ENCODE data around the gene FAM222A.
"Not testable (repeated sequence)": the region's sequence is repeated elsewhere in the genome, so short reads cannot be mapped to it uniquely, and the experiment has no call there.

FAM222A gene

DNA sequence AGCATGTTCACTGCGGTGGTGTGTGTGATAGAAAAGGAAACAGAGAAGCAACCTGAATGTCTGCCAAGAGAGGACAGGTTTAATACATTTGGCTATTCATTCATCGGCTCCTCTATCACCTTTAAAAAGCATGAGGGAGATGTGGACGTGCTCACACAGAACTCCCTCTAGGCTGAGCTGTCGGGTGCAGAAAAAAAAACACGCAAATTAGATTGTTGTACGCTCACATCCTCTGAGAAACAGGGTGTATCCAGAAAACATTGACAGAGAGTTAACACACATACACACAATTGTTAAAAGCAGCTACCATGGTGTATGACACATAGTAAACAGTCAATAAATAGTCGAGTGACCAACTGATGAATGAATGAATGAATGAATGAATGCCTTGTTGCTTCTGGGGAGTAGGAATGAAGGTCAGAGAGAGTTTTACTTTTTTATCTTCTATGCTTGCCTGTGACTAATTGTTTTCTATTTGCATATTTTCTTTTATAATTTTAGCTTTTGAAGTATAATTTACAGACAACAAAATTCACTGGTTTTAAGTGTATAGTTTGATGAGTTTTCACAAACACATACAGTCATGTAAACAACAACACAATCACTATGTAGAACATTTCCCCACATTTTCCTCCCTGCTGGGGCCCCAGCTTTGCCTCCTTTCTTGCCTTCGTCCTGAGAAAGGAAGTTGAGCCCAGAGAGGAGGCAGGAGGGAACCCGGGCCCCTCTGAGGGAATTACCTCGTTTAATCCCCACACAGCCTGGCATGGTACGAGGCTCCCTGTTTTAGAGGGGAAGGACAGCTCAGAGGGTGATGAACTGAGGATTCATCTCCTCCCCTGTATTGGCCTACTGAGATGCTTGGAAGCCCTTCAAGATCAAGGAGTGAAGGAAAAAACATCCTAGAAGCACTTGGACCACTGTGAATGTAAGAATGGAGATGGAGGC is 19.7 kb upstream of the FAM222A start:
- DNase-seq (ENCODE audit: low read depth in 3 of 3): no peak

DNA sequence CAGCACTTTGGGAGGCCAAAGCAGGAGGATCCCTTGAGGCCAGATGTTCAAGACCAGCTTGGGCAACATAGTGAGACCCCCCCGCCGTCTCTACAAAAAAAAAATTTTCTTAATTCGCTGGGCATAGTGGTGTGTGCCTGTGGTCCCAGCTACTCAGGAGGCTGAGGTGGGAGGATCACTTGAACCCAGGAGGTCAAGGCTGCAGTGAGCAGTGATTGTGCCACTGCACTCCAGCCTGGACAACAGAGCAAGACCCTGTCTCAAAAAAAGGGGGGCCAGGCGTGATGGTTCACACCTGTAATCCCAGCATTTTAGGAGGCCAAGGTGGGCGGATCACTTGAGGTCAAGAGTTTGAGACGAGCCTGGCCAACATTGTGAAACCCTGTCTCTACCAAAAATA is 19.0 kb upstream of the FAM222A start:
- DNase-seq (ENCODE audit: low read depth in 3 of 3): not testable (repeated sequence)

DNA sequence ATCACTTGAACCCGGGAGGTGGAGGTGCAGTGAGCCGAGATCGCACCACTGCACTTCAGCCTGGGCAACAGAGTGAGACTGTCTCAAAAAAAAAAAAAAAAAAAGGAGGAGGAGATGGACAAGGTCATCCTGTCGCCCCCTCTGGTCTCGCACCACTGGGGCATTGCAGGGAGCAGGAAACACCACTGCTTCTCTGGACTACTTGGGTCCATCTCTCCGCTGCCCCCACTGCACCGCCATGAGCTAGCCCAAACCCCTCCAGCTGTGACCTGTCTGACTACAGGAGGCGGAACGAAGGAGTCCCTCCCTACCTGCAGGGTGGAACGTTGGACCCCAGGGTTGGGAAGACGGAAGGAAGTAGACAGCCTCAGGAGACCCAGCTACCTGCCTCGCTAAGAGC is 18.2 kb upstream of the FAM222A start:
- DNase-seq (ENCODE audit: low read depth in 3 of 3): no peak

DNA sequence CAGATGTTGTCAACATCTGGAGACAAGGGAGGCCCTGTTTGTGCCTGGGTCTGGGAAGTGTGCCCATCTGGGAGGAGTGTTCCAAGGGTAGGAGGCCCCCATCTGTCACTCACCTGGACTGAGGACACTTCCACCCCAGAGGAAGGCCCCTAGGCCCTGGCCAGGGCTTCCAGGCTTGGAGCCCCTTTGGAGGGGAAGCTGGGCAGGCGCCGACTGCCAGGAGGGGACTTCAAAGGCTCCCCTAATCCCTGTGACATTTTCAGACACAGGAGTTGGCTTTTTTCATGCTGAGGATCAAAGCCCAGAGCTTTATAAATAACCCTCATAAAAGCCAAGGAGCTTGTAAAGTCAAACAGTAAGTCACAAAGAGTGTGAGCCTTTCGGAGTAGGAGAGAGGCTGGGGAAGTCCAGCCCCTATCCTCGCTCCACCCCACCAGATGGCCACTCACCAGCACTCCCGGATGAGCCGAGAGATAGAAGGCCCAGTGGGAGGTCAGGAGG is 17.6 kb upstream of the FAM222A start:
- DNase-seq (ENCODE audit: low read depth in 3 of 3): no peak

DNA sequence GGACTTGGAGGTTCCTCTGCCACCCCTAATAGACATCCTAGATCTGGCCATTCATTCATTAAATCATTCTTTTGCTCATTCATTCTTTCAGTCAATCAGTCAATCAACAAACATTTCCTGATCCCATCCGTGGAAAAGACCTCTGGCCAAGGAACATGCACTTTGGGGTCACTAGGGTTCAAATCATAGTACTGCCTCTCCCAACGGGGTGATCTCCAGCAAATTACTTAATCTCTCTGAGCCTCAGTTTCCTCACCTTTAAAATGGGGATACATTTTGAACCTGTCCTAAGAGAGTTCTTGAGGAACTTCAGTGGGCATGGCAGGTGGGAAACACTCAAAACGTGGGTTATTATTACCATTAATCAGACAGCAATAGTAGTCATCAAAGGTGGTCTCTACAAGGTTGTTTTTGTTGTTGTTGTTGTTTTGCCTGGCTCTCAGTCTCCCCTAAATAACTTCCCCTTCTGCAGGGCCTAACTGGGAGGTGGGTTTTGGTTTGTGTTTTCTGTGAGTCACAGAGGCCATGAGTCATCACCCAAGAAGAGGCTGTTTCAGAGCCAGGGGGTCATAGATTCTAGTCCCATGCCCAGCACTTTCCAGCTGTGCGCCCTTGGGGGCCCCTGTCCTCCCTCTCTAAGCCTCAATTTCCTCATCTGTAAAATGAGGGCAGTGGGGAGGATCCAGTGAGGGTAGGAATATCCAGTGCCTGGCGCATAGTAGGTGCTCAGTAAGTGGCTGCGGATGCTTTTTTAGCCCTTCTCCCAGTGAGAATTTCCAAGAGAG is 16.9 kb upstream of the FAM222A start:
- no peak for DNase-seq (ENCODE audit: low read depth in 3 of 3)

DNA sequence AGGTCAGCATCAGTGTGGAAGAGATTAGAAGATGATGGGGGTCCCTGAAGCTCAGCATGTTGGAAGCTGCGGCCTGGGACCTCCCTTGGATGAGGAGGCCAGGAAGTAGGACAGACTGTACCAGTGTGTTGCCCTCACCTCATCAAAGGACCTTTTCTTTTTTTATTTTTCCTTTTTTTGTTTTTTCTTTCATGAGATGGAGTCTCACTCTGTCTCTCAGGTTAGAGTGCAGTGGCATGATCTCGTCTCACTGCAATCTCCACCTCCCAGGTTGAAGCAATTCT is 16.4 kb upstream of the FAM222A start:
- no peak for DNase-seq (ENCODE audit: low read depth in 3 of 3)

DNA sequence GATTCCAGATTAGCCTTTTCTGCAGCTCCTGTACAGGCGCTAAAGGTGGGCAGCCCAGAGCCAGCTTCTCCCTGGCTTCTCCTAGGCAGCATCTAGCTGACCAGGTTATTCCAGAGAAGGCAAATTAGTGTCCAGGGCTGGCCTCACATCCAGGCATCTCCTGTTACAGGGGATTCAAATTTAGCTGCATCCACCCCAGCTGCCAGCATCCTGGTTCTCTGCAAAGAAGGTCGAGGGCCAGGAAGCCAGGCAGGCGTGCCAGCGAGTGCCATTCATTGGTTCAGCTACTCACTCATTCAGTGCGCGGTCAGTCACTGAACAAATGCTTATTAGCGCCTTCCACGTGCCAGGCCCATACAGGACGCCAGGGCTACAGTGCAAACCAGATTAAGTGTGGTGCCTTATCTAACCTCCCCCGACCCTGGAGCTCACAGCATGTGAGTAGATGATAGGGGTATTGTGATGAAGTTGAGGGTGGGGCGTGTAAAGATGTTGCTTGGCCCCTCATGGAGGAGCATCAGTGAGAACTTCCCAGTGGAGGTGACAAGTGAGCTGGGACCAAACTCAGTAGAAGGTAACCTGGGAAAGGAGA is 15.7 kb upstream of the FAM222A start:
- no peak for DNase-seq (ENCODE audit: low read depth in 3 of 3)

DNA sequence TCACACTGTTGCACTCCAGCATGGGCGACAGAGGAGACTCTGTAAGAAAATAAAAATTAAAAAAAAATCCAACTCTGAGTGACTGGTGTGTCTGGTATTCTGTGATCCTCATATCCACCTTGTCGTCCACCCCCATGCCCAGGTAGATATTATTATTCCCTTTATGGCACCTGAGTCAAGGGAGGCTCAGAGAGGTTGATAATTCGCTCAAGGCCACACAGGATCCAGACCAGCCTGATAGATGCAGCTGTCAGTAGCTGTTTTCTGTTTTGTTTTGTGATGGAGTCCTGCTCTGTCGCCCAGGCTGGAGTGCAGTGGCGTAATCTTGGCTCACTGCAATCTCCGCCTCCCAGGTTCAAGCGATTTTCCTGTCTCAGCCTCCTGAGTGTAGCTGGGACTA is 14.8 kb upstream of the FAM222A start:
- DNase-seq (ENCODE audit: low read depth in 3 of 3): no peak

DNA sequence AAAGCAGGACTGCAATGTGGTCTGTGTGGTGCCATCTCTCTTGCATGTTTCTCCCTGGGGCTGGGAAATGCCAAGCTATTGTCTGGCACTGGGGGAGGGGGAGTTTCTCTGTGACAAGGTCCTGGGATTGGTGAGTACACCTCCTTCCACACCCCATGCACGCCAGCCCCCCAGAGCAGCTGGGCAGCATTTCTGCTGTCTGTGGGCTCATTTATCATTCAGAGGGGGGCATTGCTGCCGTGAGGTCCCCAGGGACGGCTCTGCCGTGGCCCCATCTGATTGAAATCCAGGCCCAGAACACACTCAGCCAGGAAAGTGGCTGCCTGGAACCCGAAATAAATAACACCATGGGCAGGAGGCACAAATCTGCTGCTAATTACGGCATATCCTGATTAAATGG is 12.6 kb upstream of the FAM222A start:
- DNase-seq (ENCODE audit: low read depth in 3 of 3): no peak

DNA sequence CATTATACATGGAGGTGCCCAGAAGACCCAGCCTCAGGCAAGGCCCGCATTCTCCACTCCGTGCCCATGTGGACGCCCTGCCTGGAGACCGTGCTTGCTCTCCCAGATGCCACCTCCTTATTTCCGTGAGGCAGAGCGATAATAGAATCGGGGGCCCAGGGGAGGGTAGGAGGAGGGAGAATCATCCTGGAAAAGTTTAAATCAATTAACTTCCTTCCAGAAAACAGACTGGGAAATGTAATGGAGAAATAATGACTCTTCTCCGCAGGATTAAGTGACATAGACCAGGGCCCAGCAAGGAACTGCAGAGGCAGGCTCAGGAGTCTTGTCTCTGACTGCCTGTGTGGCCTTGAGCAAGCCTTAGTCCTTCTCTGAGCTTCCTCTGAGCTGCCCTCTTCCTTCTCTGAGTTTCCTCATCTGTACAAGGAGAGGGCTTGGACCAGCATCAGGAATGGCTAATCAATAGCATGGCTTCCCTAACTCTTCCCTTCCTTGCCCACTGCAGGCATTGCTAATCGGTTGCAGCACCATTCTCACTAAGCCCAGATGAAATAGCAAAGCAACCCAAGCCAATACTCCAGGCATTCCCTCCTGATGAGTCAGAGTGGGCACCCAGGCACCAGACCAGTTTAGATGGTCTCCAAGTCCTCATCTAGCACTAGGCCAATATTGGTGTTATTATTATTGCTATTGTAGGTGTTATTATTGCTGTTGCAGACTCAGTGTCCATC is 11.3 kb upstream of the FAM222A start:
- DNase-seq (ENCODE audit: low read depth in 3 of 3): no peak

DNA sequence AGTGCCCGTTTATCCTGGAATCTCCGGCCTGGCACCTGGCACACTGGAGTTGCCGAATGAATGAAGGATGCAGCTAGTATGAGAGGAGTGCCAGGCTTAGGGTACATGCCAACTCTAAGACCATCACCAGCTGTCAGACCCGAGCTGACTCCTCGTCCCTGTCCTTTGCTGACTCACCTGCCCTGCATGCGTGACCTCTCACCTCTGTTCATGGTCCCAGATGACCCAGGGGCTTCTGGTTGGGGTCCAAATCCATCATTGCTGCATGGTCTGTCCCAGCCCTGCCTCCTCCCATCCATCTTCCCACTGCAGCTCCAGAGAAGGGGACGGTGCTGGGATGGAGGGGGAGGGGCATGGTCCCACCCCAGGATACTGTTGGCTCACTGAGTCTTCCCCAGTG is 9.9 kb upstream of the FAM222A start:
- DNase-seq (ENCODE audit: low read depth in 3 of 3): no peak

DNA sequence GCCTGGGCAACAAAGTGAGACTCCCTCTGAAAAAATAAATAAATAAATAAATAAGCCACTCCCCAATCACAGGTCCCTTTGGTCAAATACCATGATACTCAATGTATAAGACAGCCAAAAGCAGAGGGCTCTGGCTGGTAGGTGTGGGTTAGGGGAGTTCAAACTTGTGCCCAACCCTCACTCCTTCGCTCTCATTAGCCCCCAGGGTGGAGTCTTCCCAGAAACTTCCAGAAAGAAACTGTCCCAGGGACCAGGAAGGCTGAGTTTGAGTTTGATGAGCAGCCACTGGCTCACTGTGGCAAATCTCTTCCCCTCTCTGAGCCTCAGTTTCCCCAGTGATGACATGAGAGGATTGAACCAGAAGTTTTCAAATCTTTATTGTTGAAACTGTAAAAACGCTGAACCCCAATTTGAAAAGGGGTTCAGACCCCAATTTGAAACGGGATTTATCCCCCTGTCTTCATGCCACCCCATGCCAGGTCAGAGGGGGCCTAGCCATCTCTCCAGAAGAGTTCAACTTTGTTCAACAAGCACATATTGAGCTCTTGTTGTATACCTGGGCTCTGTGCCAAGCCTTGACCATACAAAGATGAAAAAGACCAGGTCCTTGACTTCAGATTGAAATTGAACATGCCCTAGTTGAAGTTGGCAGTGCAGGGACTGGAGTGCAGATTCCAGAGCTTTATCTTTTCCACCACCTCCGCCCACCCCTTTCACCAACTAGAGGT is 9.1 kb upstream of the FAM222A start:
- DNase-seq (ENCODE audit: low read depth in 3 of 3): no peak

DNA sequence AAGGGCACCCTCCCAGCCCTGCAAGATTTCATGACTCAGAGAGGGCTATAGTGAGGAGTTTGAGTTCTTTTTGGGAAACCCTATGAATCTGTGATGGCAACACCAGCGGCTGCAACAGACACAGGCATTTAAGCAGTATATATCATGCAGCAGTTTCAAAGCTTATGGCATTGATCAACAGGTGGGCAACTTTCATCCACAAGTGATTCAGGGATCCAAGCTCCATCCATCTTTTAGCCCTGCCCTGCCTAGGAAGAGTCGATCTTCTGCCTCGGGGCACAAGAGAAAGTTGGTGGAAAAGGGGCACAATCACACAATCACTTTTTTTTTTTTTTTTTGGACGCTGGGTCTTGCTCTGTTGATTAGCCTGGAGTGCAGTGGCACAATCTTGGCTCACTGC is 8.3 kb upstream of the FAM222A start:
- DNase-seq (ENCODE audit: low read depth in 3 of 3): no peak

DNA sequence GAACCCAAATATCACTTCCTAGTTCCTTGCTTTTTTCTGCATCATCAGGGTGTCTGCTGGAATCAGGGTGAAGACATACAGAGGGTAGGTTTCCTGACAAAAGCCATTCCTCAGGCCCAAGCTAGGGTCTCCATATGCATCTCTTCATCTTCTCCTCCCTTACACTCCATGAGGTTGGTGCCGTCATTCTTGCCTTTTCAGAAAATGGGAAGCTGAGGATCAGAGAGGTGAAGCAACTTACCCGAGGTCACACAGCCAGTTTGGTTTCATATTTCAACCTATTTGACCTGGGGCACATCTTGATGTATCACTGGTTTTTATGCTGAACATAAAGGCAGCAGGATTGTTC is 7.3 kb upstream of the FAM222A start:
- no peak for DNase-seq (ENCODE audit: low read depth in 3 of 3)

DNA sequence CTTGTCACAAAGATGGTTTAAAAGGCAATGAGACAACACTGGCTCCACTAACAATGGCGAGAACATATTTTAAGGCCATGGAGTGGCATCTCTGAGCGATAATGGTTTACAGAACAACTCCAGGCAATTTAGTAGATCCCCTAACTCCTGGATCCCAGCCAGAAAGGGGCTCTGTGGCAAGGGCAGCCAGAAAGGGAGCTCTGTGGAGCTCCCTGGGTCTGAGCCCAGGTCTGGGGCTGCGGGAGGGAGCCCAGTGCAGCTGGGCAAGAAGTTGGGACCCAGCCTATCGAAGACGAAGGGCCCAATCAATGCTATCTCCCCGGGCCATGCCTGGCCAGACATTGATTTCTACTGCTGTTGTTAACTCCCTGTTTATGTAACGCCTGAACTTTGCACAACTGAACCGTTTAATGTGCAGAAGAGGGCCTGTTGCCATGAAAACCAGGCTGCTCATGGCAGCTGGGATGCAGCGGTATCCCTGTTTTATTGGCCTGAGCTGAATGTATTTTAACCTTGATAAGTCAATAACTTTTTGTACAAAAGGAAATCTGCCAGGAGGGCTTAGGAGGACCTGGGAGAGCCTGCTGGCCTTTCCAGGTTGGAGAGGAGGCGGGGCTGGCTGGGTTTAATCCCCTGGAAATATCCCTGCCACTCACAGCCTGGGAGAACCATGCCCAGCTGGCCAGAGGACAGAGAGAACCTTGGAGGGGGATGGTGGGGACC is 6.7 kb upstream of the FAM222A start:
- DNase-seq (ENCODE audit: low read depth in 3 of 3): no peak

DNA sequence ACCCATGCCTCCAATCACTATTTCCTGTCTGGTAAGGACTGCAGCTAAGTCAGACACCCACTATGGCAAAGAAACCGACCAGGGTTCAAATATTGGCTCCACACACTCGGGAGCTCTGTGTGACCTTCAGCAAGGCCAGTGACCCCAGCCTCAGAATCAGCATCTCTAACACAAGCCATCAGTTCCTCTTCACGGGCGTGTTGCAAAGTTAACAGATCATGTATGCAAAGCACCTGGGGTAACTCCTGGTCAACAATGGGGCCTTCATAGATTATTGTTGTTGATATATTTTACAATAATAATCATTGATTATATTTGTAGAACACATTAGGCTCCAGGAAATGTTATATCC is 6.2 kb upstream of the FAM222A start:
- DNase-seq (ENCODE audit: low read depth in 3 of 3): no peak

DNA sequence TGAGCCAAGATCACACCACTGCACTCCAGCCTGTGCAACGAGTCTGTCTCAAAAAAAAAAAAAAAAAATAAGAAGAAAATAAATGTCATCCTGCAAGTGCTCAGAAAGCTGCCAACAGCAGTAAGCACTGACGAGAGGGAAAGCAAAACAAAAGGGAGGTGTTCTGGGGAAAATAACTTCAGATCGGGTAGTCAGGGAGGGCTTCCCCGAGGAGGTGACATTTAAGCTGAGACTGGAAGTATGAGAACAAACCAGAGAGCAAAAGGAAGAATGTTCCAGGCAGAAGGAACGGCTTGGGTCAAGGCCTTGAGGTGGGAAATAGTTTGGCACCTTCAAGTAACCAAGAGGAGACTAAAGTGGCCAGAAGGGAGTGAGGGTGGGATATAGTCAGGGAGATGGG is 4.7 kb upstream of the FAM222A start:
- no peak for DNase-seq (ENCODE audit: low read depth in 3 of 3)

DNA sequence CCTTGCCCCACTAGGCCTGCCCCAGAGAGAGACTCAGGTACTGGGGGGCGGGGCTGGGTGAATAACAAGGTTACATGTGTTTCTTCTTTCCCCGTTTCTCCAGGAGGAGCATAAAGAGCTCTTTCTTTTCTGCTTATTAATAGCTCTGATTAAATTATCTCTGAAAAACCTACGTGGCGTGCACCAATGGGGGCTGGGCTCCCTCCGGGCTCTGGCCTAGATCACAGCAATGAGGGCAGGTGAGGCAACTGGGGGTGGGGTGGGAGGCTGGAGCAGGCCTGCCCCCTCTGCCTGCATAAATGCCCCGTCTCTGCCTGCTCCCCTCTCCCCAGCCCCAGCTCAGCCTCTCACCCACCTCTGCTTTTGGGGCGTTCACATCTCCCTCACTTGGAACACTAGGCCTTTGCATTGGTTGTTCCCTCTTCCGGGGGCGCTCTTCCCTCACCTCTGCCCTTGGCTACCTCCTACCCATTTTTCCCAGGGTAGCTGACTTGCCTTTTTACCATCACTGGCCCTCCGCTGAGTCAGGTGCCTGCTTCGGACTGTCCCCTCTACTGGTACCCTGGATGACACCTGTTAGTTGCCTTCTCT is 4.1 kb upstream of the FAM222A start:
- DNase-seq (ENCODE audit: low read depth in 3 of 3): no peak

DNA sequence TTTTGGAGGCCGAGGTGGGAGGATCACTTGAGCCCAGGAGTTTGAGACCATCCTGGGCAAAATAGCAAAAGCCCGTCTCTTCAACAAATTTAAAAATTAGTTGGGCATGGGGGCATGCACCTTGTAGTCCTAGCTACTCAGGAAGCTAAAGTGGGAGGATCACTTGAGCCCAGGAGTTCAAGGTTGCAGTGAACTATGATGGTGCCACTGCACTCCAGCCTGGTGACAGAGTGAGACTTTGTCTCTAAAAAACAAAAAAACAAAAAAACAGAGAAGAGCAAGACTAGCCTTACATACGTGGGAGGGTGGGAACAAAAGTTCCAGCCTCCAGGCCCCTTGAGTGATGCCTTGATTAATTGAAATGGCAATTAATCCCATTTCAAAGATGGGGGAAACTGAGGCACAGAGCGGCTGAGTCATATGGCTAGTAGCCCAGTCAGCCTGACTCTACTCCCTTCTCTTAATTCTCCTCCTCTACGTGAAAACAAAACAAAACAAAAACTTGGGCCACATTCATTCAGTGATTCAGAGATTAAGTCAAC is 3.3 kb upstream of the FAM222A start:
- DNase-seq (ENCODE audit: low read depth in 3 of 3): no peak
